GM12874 (cell line): ENCODE results near the gene MDK.

ENCODE experiments used
- TF ChIP-seq, protein P1 (sequence below): IDR thresholded peaks from 2 replicates; pipeline ENCODE4 v1.5.1; 2011; ENCODE audit warnings: low read depth, mild to moderate bottlenecking, control low read depth, low read length, moderate library complexity; ENCODE audit not compliant: insufficient read depth

MDK gene

DNA sequence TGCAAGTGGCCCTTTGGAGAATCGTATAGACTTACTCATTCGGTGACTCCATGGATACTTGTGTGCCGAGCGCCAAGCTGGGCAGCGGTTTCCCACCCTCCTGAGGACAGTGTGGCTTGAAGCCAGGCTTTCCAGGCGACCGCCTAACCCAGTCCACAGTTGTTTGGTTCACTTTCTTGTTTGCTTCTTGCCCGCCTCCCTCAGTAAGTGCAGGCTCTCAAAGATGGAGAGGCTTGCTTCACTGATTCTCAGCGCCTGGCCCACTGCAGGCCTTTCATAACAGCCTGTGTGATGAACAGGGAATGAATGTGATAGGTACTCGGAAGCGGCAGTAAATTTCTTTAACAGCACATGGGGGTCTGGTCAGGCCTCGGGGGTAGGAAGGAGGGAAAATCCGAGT is 11.2 kb upstream of the MDK start:
- TF ChIP-seq, protein P1, sequence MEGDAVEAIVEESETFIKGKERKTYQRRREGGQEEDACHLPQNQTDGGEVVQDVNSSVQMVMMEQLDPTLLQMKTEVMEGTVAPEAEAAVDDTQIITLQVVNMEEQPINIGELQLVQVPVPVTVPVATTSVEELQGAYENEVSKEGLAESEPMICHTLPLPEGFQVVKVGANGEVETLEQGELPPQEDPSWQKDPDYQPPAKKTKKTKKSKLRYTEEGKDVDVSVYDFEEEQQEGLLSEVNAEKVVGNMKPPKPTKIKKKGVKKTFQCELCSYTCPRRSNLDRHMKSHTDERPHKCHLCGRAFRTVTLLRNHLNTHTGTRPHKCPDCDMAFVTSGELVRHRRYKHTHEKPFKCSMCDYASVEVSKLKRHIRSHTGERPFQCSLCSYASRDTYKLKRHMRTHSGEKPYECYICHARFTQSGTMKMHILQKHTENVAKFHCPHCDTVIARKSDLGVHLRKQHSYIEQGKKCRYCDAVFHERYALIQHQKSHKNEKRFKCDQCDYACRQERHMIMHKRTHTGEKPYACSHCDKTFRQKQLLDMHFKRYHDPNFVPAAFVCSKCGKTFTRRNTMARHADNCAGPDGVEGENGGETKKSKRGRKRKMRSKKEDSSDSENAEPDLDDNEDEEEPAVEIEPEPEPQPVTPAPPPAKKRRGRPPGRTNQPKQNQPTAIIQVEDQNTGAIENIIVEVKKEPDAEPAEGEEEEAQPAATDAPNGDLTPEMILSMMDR = no peak

DNA sequence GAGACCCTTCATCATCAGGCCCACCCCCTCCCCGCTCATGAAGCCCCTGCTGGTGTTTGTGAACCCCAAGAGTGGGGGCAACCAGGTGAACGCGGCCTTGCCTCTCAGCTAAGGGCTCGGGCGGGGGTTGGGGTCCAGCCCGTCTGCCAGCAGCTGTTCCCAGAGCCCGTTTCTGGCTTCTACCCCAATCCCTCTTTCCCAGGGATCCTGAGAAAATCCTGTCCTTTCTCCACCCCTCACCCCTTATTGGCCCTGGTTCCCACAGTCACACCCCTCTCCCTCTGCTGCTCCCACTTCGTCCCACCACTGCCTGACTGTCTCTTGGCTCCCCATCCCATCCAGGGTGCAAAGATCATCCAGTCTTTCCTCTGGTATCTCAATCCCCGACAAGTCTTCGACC is 9.4 kb upstream of the MDK start:
- TF ChIP-seq, protein P1 = no peak

DNA sequence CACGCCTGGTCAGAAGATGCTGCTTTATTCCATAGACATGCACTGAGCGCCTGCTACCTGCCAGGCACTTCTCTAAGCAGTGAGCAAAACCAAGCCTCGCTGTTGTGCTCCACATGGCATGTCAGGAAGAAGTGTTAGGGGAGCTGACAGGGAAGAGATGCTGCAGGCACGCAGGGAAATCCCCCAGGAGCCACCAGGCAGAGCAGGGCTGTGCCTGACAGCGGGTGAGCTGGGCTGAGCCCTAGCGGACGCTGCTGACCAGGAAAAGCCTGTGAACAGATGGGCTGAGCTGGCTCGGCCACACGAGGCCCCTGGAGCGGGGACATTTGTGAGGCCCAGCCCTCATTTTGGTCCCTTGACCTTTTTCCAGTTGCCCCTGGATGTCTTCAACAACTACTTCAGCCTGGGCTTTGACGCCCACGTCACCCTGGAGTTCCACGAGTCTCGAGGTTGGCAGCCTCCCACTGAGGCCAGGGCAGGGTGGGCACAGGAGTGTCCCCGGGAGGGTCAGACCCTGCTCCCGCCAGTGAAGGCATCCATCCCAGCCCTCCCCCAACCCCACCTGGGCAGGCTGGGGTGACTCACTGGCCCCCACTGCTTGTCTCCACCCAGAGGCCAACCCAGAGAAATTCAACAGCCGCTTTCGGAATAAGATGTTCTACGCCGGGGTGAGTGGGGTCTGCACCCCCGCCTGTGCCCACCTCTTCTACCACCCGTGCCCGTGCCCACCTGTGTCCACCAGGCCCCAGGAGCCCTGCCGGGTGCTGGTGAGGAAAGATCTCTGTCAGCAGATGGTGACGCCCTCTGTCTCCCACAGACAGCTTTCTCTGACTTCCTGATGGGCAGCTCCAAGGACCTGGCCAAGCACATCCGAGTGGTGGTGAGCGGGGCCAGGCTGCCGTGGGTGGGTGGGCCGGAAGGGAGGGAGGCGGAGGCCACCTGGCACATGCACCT is 7.4 kb upstream of the MDK start:
- TF ChIP-seq, protein P1 = no peak

DNA sequence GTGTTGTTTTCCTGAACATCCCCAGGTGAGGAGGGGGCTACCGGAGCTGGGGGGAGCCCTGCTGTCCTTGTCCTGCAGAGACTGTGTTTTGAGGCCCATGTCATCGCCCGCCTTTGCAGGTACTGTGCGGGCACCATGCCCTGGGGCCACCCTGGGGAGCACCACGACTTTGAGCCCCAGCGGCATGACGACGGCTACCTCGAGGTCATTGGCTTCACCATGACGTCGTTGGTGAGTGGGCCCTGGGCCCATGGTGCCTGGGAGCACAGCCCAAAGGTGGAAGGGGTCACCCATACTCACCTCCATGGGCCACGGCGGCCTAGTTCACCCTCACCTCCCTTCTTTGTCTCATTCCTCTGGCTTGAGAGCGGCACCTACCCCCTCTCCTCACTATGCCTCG is 6.7 kb upstream of the MDK start:
- TF ChIP-seq, protein P1 = no peak

DNA sequence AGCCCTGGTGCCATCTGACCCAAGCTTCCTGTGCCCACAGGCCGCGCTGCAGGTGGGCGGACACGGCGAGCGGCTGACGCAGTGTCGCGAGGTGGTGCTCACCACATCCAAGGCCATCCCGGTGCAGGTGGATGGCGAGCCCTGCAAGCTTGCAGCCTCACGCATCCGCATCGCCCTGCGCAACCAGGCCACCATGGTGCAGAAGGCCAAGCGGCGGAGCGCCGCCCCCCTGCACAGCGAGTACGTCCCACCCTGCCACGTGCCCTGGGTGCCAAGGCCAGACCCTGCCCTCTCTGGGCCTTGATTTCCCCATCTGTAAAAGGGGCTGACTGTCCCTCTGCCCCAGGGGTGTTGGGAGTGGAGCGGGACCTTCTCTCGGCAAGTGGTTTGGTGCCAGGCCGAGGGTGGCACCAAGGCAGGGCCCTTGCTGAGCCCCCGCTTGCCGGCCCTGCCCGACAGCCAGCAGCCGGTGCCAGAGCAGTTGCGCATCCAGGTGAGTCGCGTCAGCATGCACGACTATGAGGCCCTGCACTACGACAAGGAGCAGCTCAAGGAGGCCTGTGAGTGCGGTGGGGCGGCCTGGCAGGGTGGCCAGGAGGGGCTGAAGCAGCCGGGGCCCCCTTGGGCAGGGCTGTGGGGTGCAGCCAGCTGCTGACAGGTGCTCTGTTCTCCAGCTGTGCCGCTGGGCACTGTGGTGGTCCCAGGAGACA is 5.9 kb upstream of the MDK start:
- TF ChIP-seq, protein P1 = no peak

DNA sequence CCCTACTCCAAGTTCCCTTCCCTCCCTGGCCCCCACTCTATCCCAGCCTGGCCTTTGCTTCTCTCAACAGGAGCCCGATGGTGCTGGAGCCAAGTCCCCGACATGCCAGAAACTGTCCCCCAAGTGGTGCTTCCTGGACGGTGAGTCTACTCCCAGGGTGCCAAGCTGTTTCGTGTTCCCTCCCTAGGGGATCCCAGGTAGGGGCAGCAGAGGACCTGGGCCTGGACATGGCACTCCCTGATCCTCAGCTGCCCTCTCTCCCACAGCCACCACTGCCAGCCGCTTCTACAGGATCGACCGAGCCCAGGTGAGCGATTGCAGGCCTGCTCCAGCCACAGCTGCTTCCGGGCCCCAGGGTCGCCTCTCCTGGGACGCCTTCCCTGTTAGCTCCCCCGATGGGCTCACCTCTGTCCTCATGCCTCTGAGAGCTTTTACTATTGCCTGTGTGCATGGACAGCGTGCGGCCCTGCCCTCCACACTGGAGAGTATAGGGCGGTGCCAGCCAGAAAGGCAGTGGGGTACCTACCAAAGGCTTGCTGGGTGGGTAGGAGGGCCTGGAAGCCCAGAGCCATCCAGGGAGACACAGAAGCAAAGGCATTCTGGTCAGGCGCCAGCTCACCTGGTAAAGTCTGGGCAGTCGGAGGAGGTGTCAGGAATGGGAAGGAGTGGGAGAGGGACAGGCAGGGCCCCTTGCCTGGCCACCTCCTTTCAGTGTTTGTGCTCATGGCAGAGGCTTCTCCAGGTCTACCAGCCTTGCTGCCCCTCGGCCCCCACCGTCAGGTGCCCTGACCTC is 5.0 kb upstream of the MDK start:
- TF ChIP-seq, protein P1 = no peak

DNA sequence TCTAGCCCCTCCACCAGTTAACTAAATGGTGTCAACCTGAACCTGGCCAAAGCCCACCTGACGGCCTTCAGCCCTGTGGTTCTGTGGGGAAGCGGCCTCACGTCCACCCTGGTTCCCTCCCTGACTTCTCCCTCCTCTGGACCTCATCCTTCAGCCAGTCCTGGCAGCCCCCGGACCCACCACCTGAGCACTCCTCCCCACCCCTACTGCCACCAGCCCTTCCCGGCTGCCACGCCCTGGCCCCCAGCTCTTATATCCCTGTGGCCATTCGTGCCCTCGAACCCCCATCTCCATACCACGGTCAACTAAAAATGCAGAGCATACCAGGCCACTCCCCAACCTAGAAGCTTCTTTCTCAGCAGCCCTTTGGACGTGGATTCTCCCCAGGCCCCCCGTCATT is 4.2 kb upstream of the MDK start:
- TF ChIP-seq, protein P1 = no peak
